ENCODE measurements around the gene WDR27.

Gene WDR27

GRCh38 chr6:169669889-169670288 is 31.9 kb downstream of the WDR27 start (continued):
- no peak for TF ChIP-seq ZNF621 (tag by site-specific recombination; IDR thresholded peaks at IDR 0.05)
- no peak for TF ChIP-seq ZNF280C (tag by site-specific recombination; IDR thresholded peaks at IDR 0.05)

GRCh38 chr6:169669147-169669546 is 32.7 kb downstream of the WDR27 start:
- Histone ChIP-seq H3K9me3 (ENCODE audit: control insufficient read depth, insufficient read depth, low read depth, low read length) (no peaks in the 10 kb centered on the region), H3K4me1 (ENCODE audit: control insufficient read depth, insufficient read depth, low read length) (no peaks in the 10 kb centered on the region), H3K36me3 (ENCODE audit: control insufficient read depth in 2 of 2, insufficient read depth in 1 of 2, low read length in 2 of 2) (peaks cover 0 to 82% of the 10 kb centered on the region in 2 experiments; a peak in 1 of 3 replicates), H3K27ac (ENCODE audit: extremely low read depth, low read depth, low read length) (no peak overlapping the region), H3K4me3 (ENCODE audit: low read depth, low read length) (no peak overlapping the region)
- POLR2A ChIA-PET: no interaction called here
- CTCF ChIA-PET: interaction anchor here (0.7 to 1.2 kb wide), 2 partner anchors 14 to 511 kb away, joined by 3 read pairs; no protein-coding TSS in a partner anchor
- TF ChIP-seq YY1 (tag by site-specific recombination; IDR thresholded peaks at IDR 0.05): no peak
- no peak for TF ChIP-seq PBX3 (CRISPR knock-in tag; IDR thresholded peaks at IDR 0.05)
- no peak for TF ChIP-seq ZNF121 (tag by site-specific recombination; IDR thresholded peaks at IDR 0.05)
- TF ChIP-seq BCL6B (tag by site-specific recombination; IDR thresholded peaks at IDR 0.05): no peak
- no peak for TF ChIP-seq ZNF221 (tag by site-specific recombination; IDR thresholded peaks at IDR 0.05; ENCODE audit: borderline replicate concordance)
- TF ChIP-seq REPIN1 (tag by site-specific recombination; IDR thresholded peaks at IDR 0.05; ENCODE audit: low read depth): no peak
- no peak for TF ChIP-seq ZNF311 (tag by site-specific recombination; IDR thresholded peaks at IDR 0.05; ENCODE audit: borderline replicate concordance)
- no peak for TF ChIP-seq IKZF3 (tag by site-specific recombination; IDR thresholded peaks at IDR 0.05)
- TF ChIP-seq ZNF449 (tag by site-specific recombination; IDR thresholded peaks at IDR 0.05): no peak
- no peak for TF ChIP-seq PRDM6 (tag by site-specific recombination; IDR thresholded peaks at IDR 0.05)
- TF ChIP-seq ZNF114 (tag by site-specific recombination; IDR thresholded peaks at IDR 0.05): no peak
- TF ChIP-seq ZNF544 (tag by site-specific recombination; IDR thresholded peaks at IDR 0.05): no peak
- no peak for TF ChIP-seq ZBTB44 (tag by site-specific recombination; IDR thresholded peaks at IDR 0.05)
- TF ChIP-seq SALL2 (tag by site-specific recombination; IDR thresholded peaks at IDR 0.05; ENCODE audit: borderline replicate concordance): no peak

Data from HEK293 (cell line).